Neural cell (in vitro differentiated cells): ENCODE measurements around the gene WDR37.

Experiments
- CTCF ChIP-seq: fragments of 450-650 bp; IDR thresholded peaks from 2 replicates; pipeline ENCODE4 v1.5.1; 2014; ENCODE audit warnings: antibody characterized with exemption, mild to moderate bottlenecking, moderate library complexity; ENCODE audit not compliant: poor library complexity, severe bottlenecking
- EZH2 ChIP-seq: fragments of 200-600, 300-800 bp; shearing (Covaris generic), sonication (generic); IDR thresholded peaks from 2 replicates; pipeline ENCODE4 v1.6.1; 2014; ENCODE audit warnings: antibody characterized with exemption, low read length, borderline replicate concordance, mild to moderate bottlenecking; ENCODE audit not compliant: insufficient read depth, poor library complexity, severe bottlenecking
- SMC3 ChIP-seq: fragments of 450-650 bp; conservative IDR thresholded peaks from 2 replicates; pipeline ENCODE4 v1.6.1; 2014; ENCODE audit warnings: antibody characterized with exemption, mild to moderate bottlenecking, moderate library complexity; ENCODE audit not compliant: poor library complexity
- TAF1 ChIP-seq: IDR thresholded peaks from 2 replicates; pipeline ENCODE4 v1.6.1; 2012; ENCODE audit warnings: low read depth

- TF ChIP-seq EZH2 (no peak), CTCF (no peak), TAF1 (no peak), SMC3 (no peak)
Measured at GRCh38 chr10:1093696-1094095, 37.5 kb downstream of the WDR37 start.
